Adrenal gland (tissue), 12 donors: ENCODE measurements around the gene KNSTRN. TPM values are rescaled to one million over a fixed set of nuclear protein-coding genes. Genes with fewer than 3 reads are reported as not detected.

Source experiments
- DNase-seq, 7 donors: peaks; one replicate each; pipeline ENCODE4 v3.0.0-alpha.2; 2019 to 2020
- H3K27ac ChIP-seq, 5 donors: fragments of 200-600 bp; sonication (generic) in 4 of 5; 1 replicate in 3 of 5; 2 replicates in 2 of 5; pipeline versions ENCODE4 v1.5.1 to v1.8.0; 2016 to 2020; ENCODE audit warnings: mild to moderate bottlenecking in 1 of 5
- H3K27me3 ChIP-seq: fragments of 200-600 bp; 2 replicates; pipeline ENCODE4 v1.8.0; 2021
- H3K36me3 ChIP-seq, 2 donors: fragments of 200-600 bp; replicated peaks in 1 of 2; 1 replicate in 1 of 2; 2 replicates in 1 of 2; pipeline versions ENCODE4 v1.5.1 to v1.8.0; 2018 to 2022
- H3K4me1 ChIP-seq, 2 donors: fragments of 200-600 bp; replicated peaks in 1 of 2; 1 replicate in 1 of 2; 2 replicates in 1 of 2; pipeline versions ENCODE4 v1.5.1 to v1.8.0; 2018 to 2021
- H3K4me3 ChIP-seq, 4 donors: fragments of 200-600 bp; sonication (generic) in 3 of 4; one replicate each; pipeline ENCODE4 v1.5.1; 2016 to 2018
- H3K9me3 ChIP-seq, 3 donors: fragments of 200-600 bp; sonication (generic) in 1 of 3; replicated peaks in 1 of 3; 1 replicate in 2 of 3; 2 replicates in 1 of 3; pipeline versions ENCODE4 v1.5.1 to v1.8.0; 2016 to 2021
- POLR2A ChIP-seq, 2 donors: fragments of 450-650 bp; IDR thresholded peaks; one replicate each; pipeline ENCODE4 v1.6.1; 2017; ENCODE audit warnings: antibody characterized with exemption in 2 of 2, mild to moderate bottlenecking in 2 of 2, moderate library complexity in 1 of 2
- WGBS, 4 donors: extraction: QIAGEN DNeasy Blood & Tissue Kit in 2 of 4; methylation state at CpG; one replicate each; pipeline versions ENCODE4 v1.1.5 to v1.1.7; 2013 to 2017; 5-methylcytosine and 5-hydroxymethylcytosine counted together
- intact Hi-C, 2 donors: fragments of 100-400 bp; cut with DNase I; formaldehyde crosslinking; loops; one replicate each; pipeline versions ENCODE4 v1.14.1 to v1.15.0; 2022 to 2023
- polyA plus RNA-seq, 3 donors: library from polyadenylated mRNA; stranded (reverse); fragments of 200-250 nt in 2 of 3; fragments of 350-450 nt in 1 of 3; fragmentation: Illumina TruSeq in 1 of 3; extraction: RNeasy Lipid Tissue Mini Kit (QIAGEN cat#74804) in 1 of 3; gene quantifications; one replicate each; pipeline ENCODE4 v1.2.3, GENCODE V29; 2013 to 2014
- total RNA-seq, 9 donors: library from RNA; depleted of rRNA in 4 of 9; stranded (reverse); fragments of >200 nt in 4 of 9; fragments of 120-200 nt in 1 of 9; fragmentation: NEBNext Ultra II Directional in 1 of 9; extraction: Animal tissue kit (Norgen Biotek cat#: 25700) in 1 of 9; gene quantifications; one replicate each; pipeline versions ENCODE4 v1.1.0 to v1.2.4, GENCODE V29; 2013 to 2023
- TF ChIP-seq, protein P1 (sequence below), 6 experiments: fragments of 450-650 bp in 4 of 6; fragments of 200-600 bp in 2 of 6; sonication (generic) in 1 of 6; IDR thresholded peaks; 1 replicate in 5 of 6; 2 replicates in 1 of 6; pipeline versions ENCODE4 v1.5.1 to v1.8.0; 2016 to 2021; ENCODE audit warnings: antibody characterized with exemption in 6 of 6, mild to moderate bottlenecking in 2 of 6, moderate library complexity in 1 of 6
- donor health status: healthy with polysubstance abuse.
- donor health status: Bipolar disorder and iron deficiency.
- donor health status: DM: yes; HTN: yes; CAD: no.
- donor health status: DM: no; HTN: no; CAD: no.
- donor health status: DM: no; HTN: no; CAD: no.
- donor health status: DM: yes; HTN: yes; CAD: no.

Gene KNSTRN
- total and polyA plus RNA-seq, 12 donors: 4.0 to 39.8 (median 10.4) TPM

GRCh38 chr15:40337597-40337996, 44.9 kb upstream of the KNSTRN start:
- Histone ChIP-seq H3K9me3 (no peaks in the 10 kb centered on the region), H3K27ac (peak overlapping the region in 1 of 5 donors; percentile 46), H3K4me3 (no peak overlapping the region), H3K36me3 (no peaks in the 10 kb centered on the region), H3K4me1 (peaks cover 31 to 48% of the 10 kb centered on the region in 2 donors), H3K27me3 (no peaks in the 10 kb centered on the region)
- intact Hi-C loops: no loop called here
- WGBS, 4 donors: 63 to 80% (median 70%) methylated on average over 5 to 19 of the region's 19 CpGs
- TF ChIP-seq, protein P1, sequence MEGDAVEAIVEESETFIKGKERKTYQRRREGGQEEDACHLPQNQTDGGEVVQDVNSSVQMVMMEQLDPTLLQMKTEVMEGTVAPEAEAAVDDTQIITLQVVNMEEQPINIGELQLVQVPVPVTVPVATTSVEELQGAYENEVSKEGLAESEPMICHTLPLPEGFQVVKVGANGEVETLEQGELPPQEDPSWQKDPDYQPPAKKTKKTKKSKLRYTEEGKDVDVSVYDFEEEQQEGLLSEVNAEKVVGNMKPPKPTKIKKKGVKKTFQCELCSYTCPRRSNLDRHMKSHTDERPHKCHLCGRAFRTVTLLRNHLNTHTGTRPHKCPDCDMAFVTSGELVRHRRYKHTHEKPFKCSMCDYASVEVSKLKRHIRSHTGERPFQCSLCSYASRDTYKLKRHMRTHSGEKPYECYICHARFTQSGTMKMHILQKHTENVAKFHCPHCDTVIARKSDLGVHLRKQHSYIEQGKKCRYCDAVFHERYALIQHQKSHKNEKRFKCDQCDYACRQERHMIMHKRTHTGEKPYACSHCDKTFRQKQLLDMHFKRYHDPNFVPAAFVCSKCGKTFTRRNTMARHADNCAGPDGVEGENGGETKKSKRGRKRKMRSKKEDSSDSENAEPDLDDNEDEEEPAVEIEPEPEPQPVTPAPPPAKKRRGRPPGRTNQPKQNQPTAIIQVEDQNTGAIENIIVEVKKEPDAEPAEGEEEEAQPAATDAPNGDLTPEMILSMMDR (IDR thresholded peaks at IDR 0.05): no peak
- TF ChIP-seq POLR2A (IDR thresholded peaks at IDR 0.05): no peak
- DNase-seq: no peak

DNA sequence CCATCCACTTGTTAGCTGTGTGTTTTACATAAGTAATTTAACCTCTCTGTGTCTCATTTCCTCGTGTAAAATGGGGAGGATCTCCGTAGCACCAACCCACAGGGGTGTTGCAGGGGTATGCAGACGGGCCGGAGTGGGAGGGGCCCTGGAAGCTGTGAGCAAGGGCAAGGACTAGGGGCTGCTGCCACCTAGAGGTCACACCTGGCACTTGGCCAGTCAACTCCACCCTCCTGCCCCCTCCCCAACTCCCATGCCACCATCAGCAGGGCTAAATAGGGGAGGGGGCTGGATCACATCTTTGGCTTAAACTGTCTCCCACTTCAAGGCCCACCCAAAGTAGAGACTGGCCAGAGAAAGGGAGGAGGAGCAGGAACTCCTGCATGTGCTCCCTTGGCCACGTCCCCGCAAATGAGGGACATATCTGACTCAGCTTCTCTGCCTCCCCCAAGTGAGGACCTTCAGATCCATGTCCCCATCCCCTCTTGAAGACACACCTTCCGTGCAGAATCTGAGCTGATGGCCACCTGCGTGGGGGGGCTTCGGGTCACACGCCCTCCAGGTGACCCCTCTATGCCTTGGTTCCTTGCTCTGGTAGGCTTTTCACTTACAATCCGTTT, 44.4 kb upstream of the KNSTRN start:
- peak in 5 of 7 donors; percentile 67 to 83 (median 72) for DNase-seq
- TF ChIP-seq, protein P1 (IDR thresholded peaks at IDR 0.05): peak; percentile 15 to 59 (median 50)
- TF ChIP-seq POLR2A (IDR thresholded peaks at IDR 0.05): no peak
- no peak overlapping the region for H3K4me3 ChIP-seq
- H3K27me3 ChIP-seq: no peaks in the 10 kb centered on the region
- H3K27ac ChIP-seq: peak overlapping the region in 1 of 5 donors; percentile 54
- H3K36me3 ChIP-seq: no peaks in the 10 kb centered on the region
- H3K9me3 ChIP-seq: no peaks in the 10 kb centered on the region
- peaks cover 31 to 48% of the 10 kb centered on the region in 2 donors for H3K4me1 ChIP-seq
- intact Hi-C loops: no loop called here
- WGBS, 4 donors: 45 to 63% (median 52%) methylated on average over 11 of the region's 11 CpGs

- Histone ChIP-seq H3K4me3 (peak overlapping the region in 1 of 4 donors; percentile 54), H3K4me1 (peaks cover 31 to 47% of the 10 kb centered on the region in 2 donors), H3K27ac (peak overlapping the region in 2 of 5 donors; percentile 91 to 96), H3K9me3 (no peaks in the 10 kb centered on the region), H3K36me3 (no peaks in the 10 kb centered on the region), H3K27me3 (no peaks in the 10 kb centered on the region)
- peak in 2 of 7 donors; percentile 28 to 66 for DNase-seq
- intact Hi-C loops: no loop called here
- 67 to 87% (median 83%) methylated on average over 1 to 11 of the region's 11 CpGs for WGBS, 4 donors
- no peak for TF ChIP-seq POLR2A (IDR thresholded peaks at IDR 0.05)
- TF ChIP-seq, protein P1 (IDR thresholded peaks at IDR 0.05): no peak
Observed at GRCh38 chr15:40338921-40339620, 43.5 kb upstream of the KNSTRN start.

- intact Hi-C loops: no loop called here
Observed at GRCh38 chr15:40339621-40339945, 42.9 kb upstream of the KNSTRN start.

More at GRCh38 chr15:40339621-40339945, 42.9 kb upstream of the KNSTRN start:
- DNase-seq: no peak
- no peaks in the 10 kb centered on the region for H3K9me3 ChIP-seq
- TF ChIP-seq, protein P1 (IDR thresholded peaks at IDR 0.05): no peak
- no peak for TF ChIP-seq POLR2A (IDR thresholded peaks at IDR 0.05)
- peak overlapping the region in 1 of 4 donors; percentile 54 for H3K4me3 ChIP-seq
- WGBS, 4 donors: 84 to 100% (median 89%) methylated on average over 2 to 7 of the region's 7 CpGs
- H3K27me3 ChIP-seq: no peaks in the 10 kb centered on the region
- no peaks in the 10 kb centered on the region for H3K36me3 ChIP-seq
- H3K4me1 ChIP-seq: peaks cover 31 to 42% of the 10 kb centered on the region in 2 donors
- peak overlapping the region in 4 of 5 donors; percentile 91 to 96 (median 92) for H3K27ac ChIP-seq
